ENCODE measurements around the gene HACL1.

DNA sequence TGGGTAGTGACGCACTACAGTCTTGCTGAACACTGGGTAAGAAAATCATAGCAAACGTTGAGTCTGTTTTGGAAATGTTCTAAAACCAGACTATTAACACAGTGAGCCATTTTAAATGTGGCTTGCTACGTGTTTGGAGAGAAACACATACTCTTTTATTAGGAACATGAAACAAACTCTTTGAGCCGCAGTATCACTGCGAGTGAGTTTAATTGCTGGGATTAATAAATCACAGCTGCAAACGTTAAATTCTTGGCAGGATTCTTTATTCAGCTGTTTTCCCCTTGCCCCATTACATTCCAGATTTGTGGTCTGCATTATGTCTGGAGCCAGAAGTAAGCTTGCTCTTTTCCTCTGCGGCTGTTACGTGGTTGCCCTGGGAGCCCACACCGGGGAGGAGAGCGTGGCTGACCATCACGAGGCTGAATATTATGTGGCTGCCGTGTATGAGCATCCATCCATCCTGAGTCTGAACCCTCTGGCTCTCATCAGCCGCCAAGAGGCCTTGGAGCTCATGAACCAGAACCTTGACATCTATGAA, 33.8 kb upstream of the HACL1 start:
- TF ChIP-seq EZH2 (IDR thresholded peaks at IDR 0.05; ENCODE audit: low read length), result no peak
- TF ChIP-seq, protein P1, sequence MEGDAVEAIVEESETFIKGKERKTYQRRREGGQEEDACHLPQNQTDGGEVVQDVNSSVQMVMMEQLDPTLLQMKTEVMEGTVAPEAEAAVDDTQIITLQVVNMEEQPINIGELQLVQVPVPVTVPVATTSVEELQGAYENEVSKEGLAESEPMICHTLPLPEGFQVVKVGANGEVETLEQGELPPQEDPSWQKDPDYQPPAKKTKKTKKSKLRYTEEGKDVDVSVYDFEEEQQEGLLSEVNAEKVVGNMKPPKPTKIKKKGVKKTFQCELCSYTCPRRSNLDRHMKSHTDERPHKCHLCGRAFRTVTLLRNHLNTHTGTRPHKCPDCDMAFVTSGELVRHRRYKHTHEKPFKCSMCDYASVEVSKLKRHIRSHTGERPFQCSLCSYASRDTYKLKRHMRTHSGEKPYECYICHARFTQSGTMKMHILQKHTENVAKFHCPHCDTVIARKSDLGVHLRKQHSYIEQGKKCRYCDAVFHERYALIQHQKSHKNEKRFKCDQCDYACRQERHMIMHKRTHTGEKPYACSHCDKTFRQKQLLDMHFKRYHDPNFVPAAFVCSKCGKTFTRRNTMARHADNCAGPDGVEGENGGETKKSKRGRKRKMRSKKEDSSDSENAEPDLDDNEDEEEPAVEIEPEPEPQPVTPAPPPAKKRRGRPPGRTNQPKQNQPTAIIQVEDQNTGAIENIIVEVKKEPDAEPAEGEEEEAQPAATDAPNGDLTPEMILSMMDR (optimal IDR thresholded peaks at IDR 0.05 in 1 of 3, IDR thresholded peaks at IDR 0.05 in 1 of 3, conservative IDR thresholded peaks at IDR 0.05 in 1 of 3; ENCODE audit: extremely low read depth in 1 of 3, insufficient read depth in 2 of 3, low read length in 3 of 3), result no peak
